ENCODE measurements around the gene SBF1.

DNA sequence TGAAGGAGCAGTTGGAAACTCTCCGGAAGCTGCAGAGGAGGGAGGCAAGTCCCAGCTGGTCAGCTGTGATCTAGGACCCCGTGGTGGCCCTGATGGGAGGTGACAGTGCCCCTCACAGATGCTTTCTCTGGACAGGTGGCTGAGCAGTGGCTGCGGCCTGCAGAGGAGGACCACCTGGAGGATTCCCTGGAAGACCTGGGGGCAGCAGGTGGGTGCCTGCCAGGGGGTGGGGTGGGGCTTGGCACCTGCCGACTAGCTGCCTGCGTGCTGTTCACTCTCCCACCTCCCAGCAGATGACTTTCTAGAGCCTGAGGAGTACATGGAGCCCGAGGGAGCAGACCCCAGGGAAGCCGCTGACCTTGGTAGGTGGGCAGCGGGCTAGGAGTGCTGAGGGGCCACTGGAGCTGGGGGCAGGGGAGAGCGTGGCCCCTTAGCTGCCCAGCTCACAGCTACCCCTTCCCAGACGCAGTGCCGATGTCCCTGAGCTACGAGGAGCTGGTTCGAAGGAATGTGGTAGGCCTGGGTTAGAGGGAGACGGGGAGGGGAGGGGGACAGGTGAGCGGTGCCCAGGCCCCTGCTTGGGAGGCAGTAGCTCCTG lies 47.5 kb upstream of the SBF1 start:
- TF ChIP-seq, protein P1, sequence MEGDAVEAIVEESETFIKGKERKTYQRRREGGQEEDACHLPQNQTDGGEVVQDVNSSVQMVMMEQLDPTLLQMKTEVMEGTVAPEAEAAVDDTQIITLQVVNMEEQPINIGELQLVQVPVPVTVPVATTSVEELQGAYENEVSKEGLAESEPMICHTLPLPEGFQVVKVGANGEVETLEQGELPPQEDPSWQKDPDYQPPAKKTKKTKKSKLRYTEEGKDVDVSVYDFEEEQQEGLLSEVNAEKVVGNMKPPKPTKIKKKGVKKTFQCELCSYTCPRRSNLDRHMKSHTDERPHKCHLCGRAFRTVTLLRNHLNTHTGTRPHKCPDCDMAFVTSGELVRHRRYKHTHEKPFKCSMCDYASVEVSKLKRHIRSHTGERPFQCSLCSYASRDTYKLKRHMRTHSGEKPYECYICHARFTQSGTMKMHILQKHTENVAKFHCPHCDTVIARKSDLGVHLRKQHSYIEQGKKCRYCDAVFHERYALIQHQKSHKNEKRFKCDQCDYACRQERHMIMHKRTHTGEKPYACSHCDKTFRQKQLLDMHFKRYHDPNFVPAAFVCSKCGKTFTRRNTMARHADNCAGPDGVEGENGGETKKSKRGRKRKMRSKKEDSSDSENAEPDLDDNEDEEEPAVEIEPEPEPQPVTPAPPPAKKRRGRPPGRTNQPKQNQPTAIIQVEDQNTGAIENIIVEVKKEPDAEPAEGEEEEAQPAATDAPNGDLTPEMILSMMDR (IDR thresholded peaks at IDR 0.05), result no peak
- TF ChIP-seq POLR2A (IDR thresholded peaks at IDR 0.05), result no peak

Measured in heart left ventricle (tissue), 13 donors.